Mesenchymal stem cell (in vitro differentiated cells and primary cell): ENCODE results near the gene KIF25.

Experiments used
- DNase-seq: peaks from one replicate; pipeline ENCODE4 v3.0.0-alpha.2; 2013
- H2AFZ ChIP-seq: one replicate; pipeline ENCODE4 v1.6.1; 2013; ENCODE audit warnings: low read depth, mild to moderate bottlenecking, control low read depth, inconsistent platforms, low read length, moderate library complexity
- H2AK5ac ChIP-seq: 2 replicates; pipeline ENCODE4 v1.6.1; 2013; ENCODE audit warnings: low read length, moderate library complexity, mild to moderate bottlenecking, inconsistent platforms; ENCODE audit not compliant: severe bottlenecking
- H2BK120ac ChIP-seq: one replicate; pipeline ENCODE4 v1.6.1; 2013; ENCODE audit warnings: low read depth, mild to moderate bottlenecking, inconsistent platforms, low read length, moderate library complexity
- H2BK12ac ChIP-seq, 2 experiments: one replicate each; pipeline ENCODE4 v1.6.1; 2013; ENCODE audit warnings: inconsistent platforms in 2 of 2, low read length in 2 of 2, mild to moderate bottlenecking in 2 of 2, moderate library complexity in 2 of 2, control low read depth in 1 of 2
- H2BK15ac ChIP-seq: one replicate; pipeline ENCODE4 v1.6.1; 2013; ENCODE audit warnings: mild to moderate bottlenecking, low read depth, inconsistent platforms; ENCODE audit not compliant: poor library complexity, severe bottlenecking
- H2BK5ac ChIP-seq: 2 replicates; pipeline ENCODE4 v1.6.1; 2013; ENCODE audit warnings: low read depth, mild to moderate bottlenecking, low read length, control low read depth, inconsistent platforms; ENCODE audit not compliant: poor library complexity, severe bottlenecking
- H3K14ac ChIP-seq, 2 experiments: one replicate each; pipeline ENCODE4 v1.6.1; 2013; ENCODE audit warnings: inconsistent platforms in 2 of 2, low read length in 2 of 2, control low read depth in 1 of 2, mild to moderate bottlenecking in 1 of 2, moderate library complexity in 1 of 2
- H3K18ac ChIP-seq, 2 experiments: one replicate each; pipeline ENCODE4 v1.6.1; 2013; ENCODE audit warnings: inconsistent platforms in 2 of 2, low read length in 2 of 2, control low read depth in 1 of 2, low read depth in 1 of 2, mild to moderate bottlenecking in 1 of 2
- H3K23ac ChIP-seq, 2 experiments: one replicate each; pipeline ENCODE4 v1.6.1; 2013; ENCODE audit warnings: inconsistent platforms in 2 of 2, low read length in 2 of 2, mild to moderate bottlenecking in 2 of 2, moderate library complexity in 2 of 2, control low read depth in 1 of 2
- H3K27ac ChIP-seq: 2 replicates; pipeline ENCODE4 v1.5.1; 2013; ENCODE audit warnings: mild to moderate bottlenecking, moderate library complexity, low read length, control low read depth, inconsistent platforms; ENCODE audit not compliant: poor library complexity, severe bottlenecking
- H3K27me3 ChIP-seq, 2 experiments: 2 replicates each; pipeline versions ENCODE4 v1.6.1 to v1.7.0; 2013; ENCODE audit warnings: low read length in 2 of 2, mild to moderate bottlenecking in 2 of 2, moderate library complexity in 2 of 2, control low read depth in 1 of 2, inconsistent platforms in 1 of 2; ENCODE audit not compliant: control insufficient read depth in 1 of 2, insufficient read depth in 1 of 2
- H3K36me3 ChIP-seq, 2 experiments: 2 replicates each; pipeline versions ENCODE4 v1.6.1 to v1.7.0; 2013; ENCODE audit warnings: low read length in 2 of 2, control low read depth in 1 of 2, inconsistent platforms in 1 of 2, low read depth in 1 of 2, mild to moderate bottlenecking in 1 of 2; ENCODE audit not compliant: insufficient read depth in 2 of 2, control insufficient read depth in 1 of 2
- H3K4ac ChIP-seq, 2 experiments: one replicate each; pipeline ENCODE4 v1.6.1; 2013; ENCODE audit warnings: inconsistent platforms in 2 of 2, low read length in 2 of 2, mild to moderate bottlenecking in 2 of 2, moderate library complexity in 2 of 2, control low read depth in 1 of 2, low read depth in 1 of 2
- H3K4me1 ChIP-seq: 2 replicates; pipeline ENCODE4 v1.6.1; 2013; ENCODE audit warnings: low read depth, low read length, control low read depth; ENCODE audit not compliant: control insufficient read depth, insufficient read depth
- H3K4me2 ChIP-seq: 2 replicates; pipeline ENCODE4 v1.6.1; 2013; ENCODE audit warnings: low read length, mild to moderate bottlenecking, inconsistent platforms; ENCODE audit not compliant: poor library complexity, severe bottlenecking
- H3K4me3 ChIP-seq, 2 experiments: 2 replicates each; pipeline versions ENCODE4 v1.5.1 to v1.7.0; 2013; ENCODE audit warnings: low read length in 2 of 2, mild to moderate bottlenecking in 2 of 2, control low read depth in 1 of 2, low read depth in 1 of 2; ENCODE audit not compliant: insufficient read depth in 1 of 2
- H3K79me1 ChIP-seq: replicated peaks from 2 replicates; pipeline ENCODE4 v1.6.1; 2013; ENCODE audit warnings: mild to moderate bottlenecking, control low read depth, low read length, inconsistent platforms; ENCODE audit not compliant: poor library complexity, severe bottlenecking
- H3K9ac ChIP-seq: 2 replicates; pipeline ENCODE4 v1.7.0; 2013; ENCODE audit warnings: mild to moderate bottlenecking, low read length, moderate library complexity
- H3K9me3 ChIP-seq: 2 replicates; pipeline ENCODE4 v1.7.0; 2013; ENCODE audit warnings: mild to moderate bottlenecking, low read length; ENCODE audit not compliant: control insufficient read depth
- H4K8ac ChIP-seq: one replicate; pipeline ENCODE4 v1.6.1; 2013; ENCODE audit warnings: inconsistent platforms, mild to moderate bottlenecking, low read length, moderate library complexity
- H4K91ac ChIP-seq: one replicate; pipeline ENCODE4 v1.6.1; 2013; ENCODE audit warnings: mild to moderate bottlenecking, low read length, inconsistent platforms
- WGBS: methylation state at CpG from one replicate; pipeline ENCODE4 v1.1.7; 2013; ENCODE audit warnings: mixed read lengths; 5-methylcytosine and 5-hydroxymethylcytosine counted together

The KIF25 gene

DNA sequence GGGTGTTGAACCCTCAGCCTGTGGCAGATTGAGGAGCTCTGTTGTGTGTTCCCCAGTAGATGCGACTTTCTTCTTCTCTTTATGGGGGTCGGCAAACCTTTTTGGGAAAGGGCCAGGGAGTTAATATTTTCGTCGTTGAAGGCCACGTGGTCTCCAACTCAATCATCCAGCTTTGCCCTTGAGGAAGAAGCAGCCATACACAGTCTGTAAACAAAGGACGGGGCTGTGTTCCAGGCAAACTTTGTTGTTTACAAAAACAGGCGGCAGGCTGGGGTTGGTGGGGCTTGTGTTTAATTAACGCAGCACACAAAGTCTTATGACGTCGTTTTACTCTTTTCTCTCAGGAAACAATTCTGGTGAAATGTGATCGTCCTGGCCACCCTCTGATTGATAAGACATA lies 20.2 kb downstream of the KIF25 start:
- no peak overlapping the region for H2BK120ac ChIP-seq
- no peak overlapping the region for H3K27ac ChIP-seq
- no peaks in the 10 kb centered on the region for H3K36me3 ChIP-seq
- 40% methylated on average over 8 of the region's 11 CpGs for WGBS
- no peak overlapping the region for H4K8ac ChIP-seq
- H3K23ac ChIP-seq, result no peak overlapping the region
- H2AK5ac ChIP-seq, result no peak overlapping the region
- no peaks in the 10 kb centered on the region for H3K4me1 ChIP-seq
- no peak overlapping the region for H2BK5ac ChIP-seq
- peak overlapping the region in 1 of 2 experiments; percentile 26 for H2BK12ac ChIP-seq
- H2AFZ ChIP-seq, result no peak overlapping the region
- H3K27me3 ChIP-seq, result peaks cover 0 to 19% of the 10 kb centered on the region in 2 experiments
- H4K91ac ChIP-seq, result no peak overlapping the region
- H3K18ac ChIP-seq, result peak overlapping the region in 1 of 2 experiments; percentile 5
- H3K4me3 ChIP-seq, result no peak overlapping the region
- H3K4me2 ChIP-seq, result no peak overlapping the region
- no peaks in the 10 kb centered on the region for H3K79me1 ChIP-seq
- peak; percentile 55 for DNase-seq
- peaks cover 36% of the 10 kb centered on the region for H3K9me3 ChIP-seq
- no peak overlapping the region for H3K9ac ChIP-seq
- no peak overlapping the region for H2BK15ac ChIP-seq
- no peak overlapping the region for H3K4ac ChIP-seq
- no peak overlapping the region for H3K14ac ChIP-seq

DNA sequence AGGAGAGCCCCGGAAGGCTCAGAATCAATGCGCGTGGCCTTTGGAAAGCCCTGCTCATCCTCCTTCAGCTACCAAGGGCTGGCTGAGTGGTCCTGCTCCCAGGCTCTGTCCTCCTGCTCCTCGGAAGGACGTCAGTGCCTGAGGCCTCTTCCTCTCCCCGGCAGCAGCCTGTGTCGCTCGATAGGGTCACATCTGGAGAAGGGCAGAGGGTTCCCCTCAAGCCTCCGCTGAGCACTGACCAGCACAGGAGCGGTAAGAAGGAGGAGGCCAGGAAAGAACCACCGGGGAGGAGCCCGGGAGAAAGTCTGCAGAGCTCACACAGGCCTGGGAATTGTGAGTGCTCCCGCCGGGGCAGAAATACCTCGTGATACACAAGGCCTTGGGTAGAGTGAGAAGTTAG lies 21.2 kb downstream of the KIF25 start:
- H2BK12ac ChIP-seq, result peak overlapping the region in 1 of 2 experiments; percentile 12
- no peak overlapping the region for H3K4ac ChIP-seq
- WGBS, result 95% methylated on average over 15 of the region's 15 CpGs
- no peaks in the 10 kb centered on the region for H3K4me1 ChIP-seq
- H3K79me1 ChIP-seq, result no peaks in the 10 kb centered on the region
- H2BK120ac ChIP-seq, result no peak overlapping the region
- no peak overlapping the region for H3K4me2 ChIP-seq
- no peak overlapping the region for H3K23ac ChIP-seq
- no peak overlapping the region for H3K27ac ChIP-seq
- no peak overlapping the region for H3K9ac ChIP-seq
- H2AK5ac ChIP-seq, result no peak overlapping the region
- H2BK15ac ChIP-seq, result peak overlapping the region; percentile 4
- H3K18ac ChIP-seq, result no peak overlapping the region
- no peak overlapping the region for H4K91ac ChIP-seq
- no peak overlapping the region for H3K4me3 ChIP-seq
- no peak overlapping the region for H2BK5ac ChIP-seq
- peaks cover 26% of the 10 kb centered on the region for H3K9me3 ChIP-seq
- no peak overlapping the region for H3K14ac ChIP-seq
- no peak for DNase-seq
- H4K8ac ChIP-seq, result no peak overlapping the region
- no peaks in the 10 kb centered on the region for H3K36me3 ChIP-seq
- no peak overlapping the region for H2AFZ ChIP-seq
- H3K27me3 ChIP-seq, result peaks cover 0 to 14% of the 10 kb centered on the region in 2 experiments

DNA sequence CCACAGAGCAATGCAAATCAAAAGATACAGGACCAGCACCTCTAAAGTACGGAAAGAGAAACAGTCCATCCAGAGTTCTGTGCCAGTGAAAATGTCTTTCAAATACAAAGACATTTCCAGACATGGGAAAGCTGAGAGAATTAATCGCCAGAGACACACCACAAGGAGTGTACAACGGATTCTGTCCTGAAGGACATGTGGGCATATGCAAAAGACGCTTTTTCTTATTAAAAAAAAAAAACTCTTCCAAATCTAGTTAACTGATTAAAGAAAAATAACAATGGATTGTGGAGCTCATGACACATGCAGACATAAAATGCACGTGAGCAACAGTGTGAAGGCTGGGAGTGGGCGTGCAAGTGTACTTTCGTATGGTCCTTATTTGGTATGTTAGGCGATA lies 22.8 kb downstream of the KIF25 start:
- no peak overlapping the region for H4K91ac ChIP-seq
- no peak overlapping the region for H3K23ac ChIP-seq
- DNase-seq, result no peak
- 96% methylated on average over 6 of the region's 8 CpGs for WGBS
- H2BK120ac ChIP-seq, result no peak overlapping the region
- no peak overlapping the region for H2AK5ac ChIP-seq
- H2BK5ac ChIP-seq, result no peak overlapping the region
- no peaks in the 10 kb centered on the region for H3K79me1 ChIP-seq
- no peak overlapping the region for H3K4me3 ChIP-seq
- H3K27ac ChIP-seq, result no peak overlapping the region
- H2BK15ac ChIP-seq, result no peak overlapping the region
- no peak overlapping the region for H3K18ac ChIP-seq
- H3K4me1 ChIP-seq, result peaks cover 2% of the 10 kb centered on the region
- no peak overlapping the region for H3K4me2 ChIP-seq
- H3K14ac ChIP-seq, result no peak overlapping the region
- H3K9me3 ChIP-seq, result peaks cover 14% of the 10 kb centered on the region
- H4K8ac ChIP-seq, result no peak overlapping the region
- H2AFZ ChIP-seq, result no peak overlapping the region
- no peaks in the 10 kb centered on the region for H3K36me3 ChIP-seq
- H2BK12ac ChIP-seq, result no peak overlapping the region
- peaks cover 0 to 11% of the 10 kb centered on the region in 2 experiments for H3K27me3 ChIP-seq
- H3K9ac ChIP-seq, result no peak overlapping the region
- no peak overlapping the region for H3K4ac ChIP-seq

DNA sequence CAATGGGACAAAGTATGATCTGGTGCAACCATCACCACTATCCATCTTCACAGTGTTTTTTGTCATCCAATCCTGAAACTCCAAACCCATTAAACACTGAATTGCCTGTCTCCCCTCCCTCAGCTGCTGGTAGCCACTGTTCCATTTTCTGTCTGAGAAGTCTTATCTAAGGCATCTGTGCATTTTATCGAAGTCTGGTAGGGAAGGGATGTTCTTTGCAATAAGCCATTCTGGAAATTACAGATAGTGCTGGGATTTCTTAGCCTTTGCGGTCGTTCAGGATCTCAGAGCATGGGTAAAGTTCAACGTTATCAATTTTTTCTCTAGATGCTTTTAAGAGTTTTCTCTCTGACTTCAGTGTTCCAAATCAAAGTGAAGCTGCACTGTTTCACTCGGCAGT lies 24.1 kb downstream of the KIF25 start:
- H2AFZ ChIP-seq, result no peak overlapping the region
- no peak overlapping the region for H3K4ac ChIP-seq
- no peak overlapping the region for H3K9ac ChIP-seq
- no peak overlapping the region for H3K4me2 ChIP-seq
- H3K4me1 ChIP-seq, result peaks cover 2% of the 10 kb centered on the region
- no peak overlapping the region for H2BK12ac ChIP-seq
- no peak overlapping the region for H3K27ac ChIP-seq
- H3K4me3 ChIP-seq, result no peak overlapping the region
- no peak overlapping the region for H2BK120ac ChIP-seq
- WGBS, result 79% methylated on average over 4 of the region's 5 CpGs
- peaks cover 2% of the 10 kb centered on the region for H3K9me3 ChIP-seq
- no peak overlapping the region for H2BK15ac ChIP-seq
- H3K14ac ChIP-seq, result no peak overlapping the region
- H4K91ac ChIP-seq, result no peak overlapping the region
- H4K8ac ChIP-seq, result no peak overlapping the region
- no peak overlapping the region for H2BK5ac ChIP-seq
- H3K18ac ChIP-seq, result no peak overlapping the region
- H2AK5ac ChIP-seq, result no peak overlapping the region
- H3K36me3 ChIP-seq, result no peaks in the 10 kb centered on the region
- no peaks in the 10 kb centered on the region for H3K79me1 ChIP-seq
- no peak for DNase-seq
- no peak overlapping the region for H3K23ac ChIP-seq
- H3K27me3 ChIP-seq, result peaks cover 0 to 12% of the 10 kb centered on the region in 2 experiments
